IMR-90 (cell line): ENCODE results near the gene MRPL10. TPM values are rescaled to one million over a fixed set of nuclear protein-coding genes. Genes with fewer than 3 reads are reported as not detected.

Source experiments
- ATAC-seq: fragments of 200-7000 bp; cut with Tn5 transposase; 2 replicates; pipeline ENCODE4 v1.9.1; 2020; ENCODE audit warnings: low read depth, mild to moderate bottlenecking, moderate library complexity
- BruUV-seq: library from RNA; stranded (reverse); fragments of 400-500 nt; replicated peaks from 2 replicates; lab custom pipeline; 2021; lab: Mats Ljungman, UMichigan
- CTCF ChIA-PET: fragments of 300-600 bp; formaldehyde crosslinking; extraction: SDS; loops from one replicate; lab custom pipeline; 2021; ENCODE audit warnings: antibody characterized with exemption; lab: Yijun Ruan, JAX
- POLR2A ChIA-PET: fragments of 300-600 bp; sonication (Branson Sonifier 250); formaldehyde crosslinking; loops from one replicate; lab custom pipeline; 2022; ENCODE audit warnings: antibody characterized with exemption; ENCODE audit not compliant: unreplicated experiment; lab: Charles Lee
- DNase-seq: peaks from one replicate; pipeline ENCODE4 v3.0.0; 2013
- H2AFZ ChIP-seq: replicated peaks from 2 replicates; pipeline ENCODE3; 2013; ENCODE audit warnings: low read length, mild to moderate bottlenecking; ENCODE audit not compliant: poor library complexity
- H2AK5ac ChIP-seq: 2 replicates; pipeline ENCODE4 v1.6.1; 2013; ENCODE audit warnings: low read depth, low read length, inconsistent platforms
- H2AK9ac ChIP-seq: replicated peaks from 2 replicates; pipeline ENCODE3; 2013; ENCODE audit warnings: mild to moderate bottlenecking, low read depth, low read length, moderate library complexity; ENCODE audit not compliant: poor library complexity
- H2BK120ac ChIP-seq: 2 replicates; pipeline ENCODE4 v1.6.1; 2013; ENCODE audit warnings: low read depth, low read length, inconsistent platforms
- H2BK15ac ChIP-seq: 3 replicates; pipeline ENCODE4 v1.6.1; 2013; ENCODE audit warnings: low read depth, low read length, inconsistent platforms
- H2BK20ac ChIP-seq: 2 replicates; pipeline ENCODE4 v1.6.1; 2013; ENCODE audit warnings: low read depth, mild to moderate bottlenecking, inconsistent platforms, low read length, moderate library complexity
- H2BK5ac ChIP-seq: 2 replicates; pipeline ENCODE4 v1.6.1; 2013; ENCODE audit warnings: mild to moderate bottlenecking, low read depth, low read length, inconsistent platforms; ENCODE audit not compliant: poor library complexity, severe bottlenecking
- H3K14ac ChIP-seq: replicated peaks from 2 replicates; pipeline ENCODE4 v1.6.1; 2013; ENCODE audit warnings: low read depth, low read length, inconsistent platforms
- H3K18ac ChIP-seq: 2 replicates; pipeline ENCODE4 v1.6.1; 2013; ENCODE audit warnings: low read depth, low read length, control low read depth
- H3K23ac ChIP-seq: 2 replicates; pipeline ENCODE4 v1.6.1; 2013; ENCODE audit warnings: low read depth, low read length, inconsistent platforms
- H3K27ac ChIP-seq: 2 replicates; pipeline ENCODE4 v1.5.1; 2013; ENCODE audit warnings: mild to moderate bottlenecking, control low read depth, low read length; ENCODE audit not compliant: insufficient read depth
- H3K27me3 ChIP-seq: 2 replicates; pipeline ENCODE4 v1.6.1; 2013; ENCODE audit warnings: low read length; ENCODE audit not compliant: control insufficient read depth, insufficient read depth
- H3K36me3 ChIP-seq: 2 replicates; pipeline ENCODE4 v1.6.1; 2013; ENCODE audit warnings: low read length, mixed read lengths; ENCODE audit not compliant: control insufficient read depth, insufficient read depth
- H3K4ac ChIP-seq: 2 replicates; pipeline ENCODE4 v1.6.1; 2013; ENCODE audit warnings: low read depth, low read length, inconsistent platforms
- H3K4me1 ChIP-seq: 2 replicates; pipeline ENCODE4 v1.6.1; 2013; ENCODE audit warnings: low read length, mixed read lengths; ENCODE audit not compliant: control insufficient read depth, insufficient read depth
- H3K4me2 ChIP-seq: 2 replicates; pipeline ENCODE4 v1.6.1; 2013; ENCODE audit warnings: low read depth, mild to moderate bottlenecking, control low read depth, low read length, moderate library complexity
- H3K4me3 ChIP-seq: 2 replicates; pipeline ENCODE4 v1.5.1; 2013; ENCODE audit warnings: low read depth, mild to moderate bottlenecking, control low read depth, low read length, moderate library complexity; ENCODE audit not compliant: insufficient read depth
- H3K56ac ChIP-seq: 2 replicates; pipeline ENCODE4 v1.6.1; 2013; ENCODE audit warnings: low read length, inconsistent platforms; ENCODE audit not compliant: insufficient read depth; ENCODE audit errors: extremely low read depth
- H3K79me1 ChIP-seq, 2 experiments: 2 replicates each; pipeline ENCODE4 v1.6.1; 2013; ENCODE audit warnings: low read length in 2 of 2, inconsistent platforms in 1 of 2, low read depth in 1 of 2
- H3K9ac ChIP-seq: 2 replicates; pipeline ENCODE4 v1.6.1; 2013; ENCODE audit warnings: low read depth, low read length, control low read depth
- H3K9me1 ChIP-seq: 2 replicates; pipeline ENCODE4 v1.6.1; 2013; ENCODE audit warnings: low read length, inconsistent platforms; ENCODE audit not compliant: insufficient read depth
- H3K9me3 ChIP-seq: 2 replicates; pipeline ENCODE4 v1.6.1; 2013; ENCODE audit warnings: low read length; ENCODE audit not compliant: control insufficient read depth, insufficient read depth
- H4K20me1 ChIP-seq: 2 replicates; pipeline ENCODE4 v1.6.1; 2013; ENCODE audit warnings: low read length, inconsistent platforms; ENCODE audit not compliant: insufficient read depth
- H4K5ac ChIP-seq: 2 replicates; pipeline ENCODE4 v1.6.1; 2013; ENCODE audit warnings: mild to moderate bottlenecking, low read depth, low read length, control low read depth
- H4K8ac ChIP-seq, 2 experiments: 2 replicates each; pipeline ENCODE4 v1.6.1; 2013; ENCODE audit warnings: low read depth in 2 of 2, low read length in 2 of 2, control low read depth in 1 of 2, inconsistent platforms in 1 of 2
- H4K91ac ChIP-seq: 2 replicates; pipeline ENCODE4 v1.6.1; 2013; ENCODE audit warnings: low read depth, low read length, inconsistent platforms; ENCODE audit not compliant: insufficient read depth
- CEBPB ChIP-seq: IDR thresholded peaks from 2 replicates; pipeline ENCODE4 v1.6.1; 2012; ENCODE audit warnings: low read depth, low read length, improper control_type of control experiment
- CHD1 ChIP-seq: IDR thresholded peaks from 2 replicates; pipeline ENCODE4 v1.6.1; 2012; ENCODE audit warnings: low read depth, low read length, improper control_type of control experiment
- FOS ChIP-seq: fragments of 150-350 bp; IDR thresholded peaks from 2 replicates; pipeline ENCODE4 v1.6.1; 2016; ENCODE audit warnings: low read depth, low read length
- NFE2L2 ChIP-seq: fragments of 150-350 bp; IDR thresholded peaks from 2 replicates; pipeline ENCODE4 v1.6.1; 2016; ENCODE audit warnings: low read depth, mild to moderate bottlenecking, low read length
- SMC3 ChIP-seq: fragments of 150-350 bp; IDR thresholded peaks from 2 replicates; pipeline ENCODE4 v1.6.1; 2016; ENCODE audit warnings: low read depth, mild to moderate bottlenecking, antibody characterized with exemption, low read length, moderate library complexity
- WGBS, 2 experiments: methylation state at CpG; one replicate each; pipeline versions ENCODE4 v1.1.5 to v1.1.7; 2013; ENCODE audit warnings: missing lambda C conversion rate in 2 of 2; ENCODE audit not compliant: insufficient read length in 1 of 2; ENCODE audit errors: extremely low coverage in 2 of 2; 5-methylcytosine and 5-hydroxymethylcytosine counted together
- dilution Hi-C: fragments of 300-500 bp; cut with HindIII; formaldehyde crosslinking; loops from one replicate; pipeline ENCODE4 v1.14.3; 2018; ENCODE audit warnings: low sequenced_read_pairs; ENCODE audit not compliant: unreplicated experiment
- in situ Hi-C: fragments of 300-500 bp; cut with MboI; formaldehyde crosslinking; loops from 3 replicates; pipeline ENCODE4 v1.14.3; 2019; ENCODE audit warnings: low sequenced_read_pairs, inconsistent platforms, mixed read lengths
- intact Hi-C: fragments of 100-400 bp; cut with micrococcal nuclease; formaldehyde crosslinking; loops from 2 replicates; pipeline ENCODE4 v1.10.0; 2022
- polyA plus RNA-seq, 3 experiments: library from polyadenylated mRNA; depleted of rRNA; stranded (reverse); fragments of >200 nt; gene quantifications; 2 replicates each; pipeline ENCODE4 v1.2.3, GENCODE V29; 2012; ENCODE audit warnings: low replicate concordance in 1 of 3
- total RNA-seq: library from RNA; depleted of rRNA; stranded (reverse); fragments of >200 nt; gene quantifications from 2 replicates; pipeline ENCODE4 v1.2.3, GENCODE V29; 2012
- TF ChIP-seq, protein P1 (sequence below): conservative IDR thresholded peaks from 2 replicates; pipeline ENCODE4 v1.5.1; 2012; ENCODE audit warnings: mild to moderate bottlenecking, low read depth, low read length, improper control_type of control experiment

Gene MRPL10
- total and polyA plus RNA-seq, 2 of the 4 experiments (the other 2 are of a cell fraction) = 32.3 to 61.8 TPM

DNA sequence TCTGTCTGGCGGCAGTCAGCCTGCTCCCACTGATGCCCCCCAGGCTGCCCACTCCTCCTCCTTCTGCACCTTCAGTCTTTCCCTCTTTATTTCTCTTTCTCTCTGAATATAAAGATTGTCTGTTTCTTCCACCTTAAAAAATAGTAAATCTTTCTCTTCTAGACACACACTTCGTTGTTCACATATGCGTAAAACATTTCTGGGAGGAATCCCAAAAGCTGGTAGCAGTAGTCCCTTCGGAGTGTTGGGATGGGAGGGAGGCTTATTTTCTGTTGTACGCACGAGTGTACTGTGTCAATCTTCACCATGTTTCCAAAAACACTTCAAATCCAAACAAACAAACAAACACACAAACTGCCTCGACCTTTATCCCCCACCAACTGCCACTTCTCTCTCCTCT is 19.6 kb downstream of the MRPL10 start (continued):
- TF ChIP-seq CEBPB (no peak), CHD1 (no peak), FOS (no peak)

DNA sequence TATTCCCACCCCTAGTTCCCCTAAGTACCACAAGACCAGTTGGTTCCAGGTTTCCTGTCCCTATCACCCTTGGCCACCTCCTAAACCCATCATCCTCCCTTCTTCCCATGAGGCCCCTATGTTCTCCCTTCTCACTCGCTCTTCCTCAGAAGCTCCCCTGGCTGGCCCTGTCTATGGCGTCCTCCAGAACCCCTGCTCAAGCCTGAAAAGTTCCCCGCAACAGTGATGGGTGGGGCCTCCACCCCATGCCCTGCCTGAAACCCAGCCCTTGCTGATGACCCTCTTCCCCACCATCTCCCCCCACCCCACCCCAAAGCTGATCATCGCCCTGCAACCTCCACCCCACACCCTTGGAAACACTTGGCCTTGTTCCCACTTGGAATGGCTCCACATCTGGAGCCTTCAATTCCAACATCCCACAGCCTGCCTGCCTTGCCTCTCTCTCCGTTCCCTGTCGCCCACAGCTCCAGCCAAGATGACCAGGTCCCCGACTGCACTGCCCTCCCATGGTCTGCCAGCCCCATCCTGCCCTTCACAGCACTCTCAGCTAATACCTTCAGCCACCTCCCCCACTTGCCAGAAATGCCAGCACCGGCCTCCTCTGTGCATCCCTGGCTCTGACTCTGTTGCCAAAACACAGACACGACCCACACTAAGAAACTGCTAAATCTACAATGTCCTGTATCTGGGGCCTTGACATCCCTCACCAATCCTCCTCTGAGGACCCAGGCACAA is 20.3 kb downstream of the MRPL10 start:
- Histone ChIP-seq H2AK9ac (no peak overlapping the region), H3K4ac (no peak overlapping the region), H3K27ac (no peak overlapping the region), H3K27me3 (no peaks in the 10 kb centered on the region; the same call in 1 of the 2 replicates), H2BK5ac (no peak overlapping the region), H2BK15ac (no peak overlapping the region), H2BK120ac (no peak overlapping the region), H3K9me1 (0 out of 2 replicates have a peak, but pooled peaks cover 2% of the 10 kb centered on the region), H3K18ac (no peak overlapping the region), H3K14ac (no peak overlapping the region), H3K4me1 (peaks cover 3% of the 10 kb centered on the region; the same call in 1 of the 2 replicates), H4K8ac (no peak overlapping the region), H3K56ac (no peak overlapping the region), H4K5ac (no peak overlapping the region), H3K9me3 (no peaks in the 10 kb centered on the region), H2AK5ac (no peak overlapping the region), H3K4me2 (no peak overlapping the region), H3K4me3 (no peak overlapping the region), H2AFZ (no peak overlapping the region), H4K91ac (no peak overlapping the region), H3K36me3 (peaks cover 63% of the 10 kb centered on the region), H3K9ac (no peak overlapping the region), H4K20me1 (peaks cover 37% of the 10 kb centered on the region), H2BK20ac (no peak overlapping the region), H3K79me1 (no peaks in the 10 kb centered on the region), H3K23ac (no peak overlapping the region)
- POLR2A ChIA-PET = no interaction called here
- WGBS, 2 experiments = 93% methylated on average over 3 of the region's 9 CpGs; no CpG with 5 or more reads in 1 of the 2 experiments
- intact Hi-C loops = no loop called here
- CTCF ChIA-PET = no interaction called here
- no peak for DNase-seq
- TF ChIP-seq, protein P1, sequence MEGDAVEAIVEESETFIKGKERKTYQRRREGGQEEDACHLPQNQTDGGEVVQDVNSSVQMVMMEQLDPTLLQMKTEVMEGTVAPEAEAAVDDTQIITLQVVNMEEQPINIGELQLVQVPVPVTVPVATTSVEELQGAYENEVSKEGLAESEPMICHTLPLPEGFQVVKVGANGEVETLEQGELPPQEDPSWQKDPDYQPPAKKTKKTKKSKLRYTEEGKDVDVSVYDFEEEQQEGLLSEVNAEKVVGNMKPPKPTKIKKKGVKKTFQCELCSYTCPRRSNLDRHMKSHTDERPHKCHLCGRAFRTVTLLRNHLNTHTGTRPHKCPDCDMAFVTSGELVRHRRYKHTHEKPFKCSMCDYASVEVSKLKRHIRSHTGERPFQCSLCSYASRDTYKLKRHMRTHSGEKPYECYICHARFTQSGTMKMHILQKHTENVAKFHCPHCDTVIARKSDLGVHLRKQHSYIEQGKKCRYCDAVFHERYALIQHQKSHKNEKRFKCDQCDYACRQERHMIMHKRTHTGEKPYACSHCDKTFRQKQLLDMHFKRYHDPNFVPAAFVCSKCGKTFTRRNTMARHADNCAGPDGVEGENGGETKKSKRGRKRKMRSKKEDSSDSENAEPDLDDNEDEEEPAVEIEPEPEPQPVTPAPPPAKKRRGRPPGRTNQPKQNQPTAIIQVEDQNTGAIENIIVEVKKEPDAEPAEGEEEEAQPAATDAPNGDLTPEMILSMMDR = no peak
- TF ChIP-seq NFE2L2 (no peak), SMC3 (no peak)
- no peak for ATAC-seq
- dilution Hi-C loops = no loop called here
- BruUV-seq = no TSS peak
- in situ Hi-C loops = no loop called here
